ELF-1 (cell line): Measurements from ENCODE around the gene FLT1.
A peak's percentile ranks its signal among the peaks of the same experiment; 100 is the strongest.

ENCODE experiments used
- DNase-seq: peaks from one replicate; pipeline ENCODE4 v3.0.0-alpha.2; 2016; ENCODE audit warnings: low read depth, low spot score

FLT1 gene

DNA sequence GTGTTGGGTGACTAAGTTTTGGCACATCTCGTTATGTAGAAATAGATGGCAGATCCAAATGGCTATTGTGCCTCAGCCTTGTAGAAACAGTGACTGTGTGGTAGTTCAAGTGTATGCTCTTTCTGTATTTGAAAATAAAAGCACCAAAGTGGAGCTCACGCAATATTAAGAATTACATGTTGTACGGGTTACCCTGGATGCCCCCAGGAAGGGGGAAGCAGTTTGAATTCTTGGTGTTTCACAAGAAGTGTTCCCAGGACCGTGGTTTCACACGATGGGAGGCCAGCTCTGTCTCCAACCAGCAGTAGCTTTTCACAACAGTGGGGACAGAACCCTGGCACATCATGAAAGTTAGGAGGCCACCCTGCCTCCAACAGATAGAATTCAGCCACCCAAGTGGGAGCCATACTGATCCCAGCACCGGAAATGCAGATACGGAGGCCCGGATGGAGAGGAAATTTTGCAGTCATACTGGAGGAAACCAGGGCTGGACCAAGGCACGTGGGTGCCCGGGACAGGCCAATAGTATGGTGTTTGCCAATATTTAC is 8.9 kb downstream of the FLT1 start:
- DNase-seq, result no peak

- peak; percentile 53 for DNase-seq
These were observed 9.4 kb downstream of the FLT1 start for GRCh38 chr13:28485551-28485950.

- no peak for DNase-seq
These were observed 9.8 kb downstream of the FLT1 start for GRCh38 chr13:28485097-28485496.

DNA sequence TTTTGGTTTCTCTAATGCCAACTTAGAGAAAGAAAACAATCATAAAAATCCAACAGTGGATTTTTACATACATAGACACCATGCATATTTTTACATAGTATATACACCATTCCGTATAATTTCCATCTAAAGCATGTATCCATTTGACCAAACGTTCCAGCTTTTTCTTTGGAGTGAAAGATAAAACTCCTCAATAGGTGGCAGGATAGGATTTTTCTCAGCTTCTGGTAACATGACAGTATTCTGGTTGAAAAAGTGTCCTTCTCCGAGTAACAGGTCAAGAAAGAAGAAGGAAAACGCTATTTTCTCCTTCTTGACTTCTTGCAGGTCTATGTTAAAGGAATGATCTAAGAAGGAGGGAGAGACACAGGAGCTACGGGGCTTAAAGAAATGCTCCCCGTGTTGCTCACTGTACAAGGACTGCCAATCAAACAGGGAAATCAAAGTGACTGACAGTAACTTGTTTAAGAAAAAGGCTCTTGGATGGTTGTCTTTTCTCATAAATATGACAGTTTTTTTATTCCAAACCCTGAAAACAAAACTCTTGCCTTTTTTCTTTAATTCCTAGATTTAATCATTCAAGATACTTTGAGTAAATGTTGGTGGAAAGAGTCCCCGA is 11.5 kb downstream of the FLT1 start:
- no peak for DNase-seq

DNA sequence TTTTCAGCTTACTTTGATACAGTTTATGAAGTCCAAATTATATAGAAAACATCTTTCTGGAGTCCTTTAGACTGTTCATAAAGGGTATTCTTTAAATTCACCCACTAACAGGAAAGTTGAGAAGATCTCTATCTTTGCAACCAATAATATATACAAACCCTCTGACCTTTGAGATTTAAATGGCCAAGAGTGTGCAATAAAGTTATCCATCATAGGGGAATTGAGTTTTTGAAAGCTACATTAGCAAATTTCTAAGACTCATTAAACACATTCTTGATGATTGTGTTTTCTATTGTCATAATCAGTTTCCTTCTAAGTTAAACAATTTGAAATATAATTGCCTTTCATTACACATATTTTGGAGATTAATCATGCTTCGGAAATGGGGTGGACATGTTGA is 15.9 kb downstream of the FLT1 start:
- DNase-seq, result no peak

DNA sequence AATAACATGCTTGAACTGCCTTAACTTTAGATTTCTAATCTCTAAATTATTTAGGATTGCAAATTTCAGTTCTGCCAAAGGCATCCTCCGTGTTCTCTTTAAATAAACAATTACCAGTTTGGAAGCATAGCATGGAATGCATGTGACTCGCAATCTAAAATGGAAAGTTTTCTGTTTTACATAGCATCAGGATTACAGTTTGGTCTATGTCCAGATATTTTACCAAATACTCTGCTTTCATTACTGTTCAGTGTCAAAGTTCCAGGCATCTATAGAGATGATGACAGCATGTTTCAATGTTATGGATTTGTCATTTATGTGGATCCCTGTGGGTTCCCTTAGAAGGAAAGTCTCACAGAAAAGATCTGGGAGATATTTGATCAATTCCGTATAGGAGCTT is 16.8 kb downstream of the FLT1 start:
- no peak for DNase-seq

DNA sequence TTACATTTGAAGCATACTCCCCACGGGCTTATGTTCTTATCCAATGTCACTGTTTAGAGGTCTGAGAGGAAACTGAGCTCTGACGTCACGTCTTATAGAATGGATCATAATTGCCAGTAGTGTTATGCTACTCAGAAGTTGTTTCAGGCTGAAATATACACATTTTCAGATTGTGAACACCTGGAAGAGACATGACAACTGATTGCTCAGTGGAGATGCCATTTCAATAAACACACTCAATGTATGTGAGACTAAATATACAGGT is 17.3 kb downstream of the FLT1 start:
- no peak for DNase-seq

DNA sequence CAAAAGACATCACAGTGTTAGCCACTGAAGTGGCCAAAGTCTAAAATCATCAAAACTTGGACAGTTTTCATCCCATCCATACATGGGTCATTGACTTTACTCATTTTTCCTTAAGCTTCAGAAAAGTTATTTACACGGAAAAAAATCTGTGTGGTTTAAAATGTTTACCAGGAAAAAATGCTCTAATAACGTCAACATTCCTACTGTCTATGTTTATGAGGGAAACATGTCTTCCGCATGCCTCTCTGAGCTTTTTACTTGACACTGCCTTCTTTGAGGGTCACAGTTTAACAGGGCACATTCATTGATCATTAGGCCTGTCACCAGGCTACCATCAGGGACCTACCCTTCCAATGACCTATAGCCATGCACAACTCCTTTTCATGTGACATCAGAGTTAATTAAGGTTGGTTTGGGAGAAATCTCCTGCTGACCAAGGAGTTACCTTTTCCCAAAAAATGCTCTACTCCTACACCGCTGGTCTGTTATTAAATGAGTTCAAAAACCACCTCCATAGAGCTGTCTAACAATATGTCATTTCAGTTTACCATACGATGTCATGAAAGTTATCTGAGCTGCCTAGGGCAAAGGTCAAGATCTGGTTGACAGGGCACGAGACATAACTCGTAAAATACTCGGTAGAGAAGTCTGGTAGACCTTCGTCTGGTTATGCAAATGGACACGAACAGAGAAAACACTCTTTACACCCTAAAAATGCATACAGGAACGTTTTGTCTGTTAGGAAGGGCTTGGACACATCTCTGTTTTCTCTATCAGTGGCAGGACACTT is 17.8 kb downstream of the FLT1 start:
- DNase-seq, result no peak

- DNase-seq, result no peak
These were observed 18.8 kb downstream of the FLT1 start for GRCh38 chr13:28475916-28476725.

GRCh38 chr13:28474491-28475134 is 20.3 kb downstream of the FLT1 start:
- DNase-seq, result no peak

DNA sequence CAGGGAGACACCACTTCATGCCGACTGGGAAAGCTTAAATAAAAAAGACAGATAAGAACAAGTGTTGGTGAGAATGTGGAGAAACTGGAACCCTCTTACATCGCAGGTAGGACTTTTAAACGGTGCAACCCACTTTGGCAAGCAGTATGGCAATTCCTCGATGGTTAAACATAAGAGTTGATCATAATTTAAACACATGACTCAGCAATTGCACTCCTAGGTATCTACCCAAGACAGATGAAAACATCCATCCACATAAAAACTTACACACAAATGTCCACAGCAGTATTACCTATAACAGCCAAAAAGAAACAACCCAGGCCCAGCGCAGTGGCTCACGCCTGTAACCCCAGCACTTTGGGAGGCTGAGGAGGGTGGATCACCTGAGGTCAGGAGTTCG is 21.9 kb downstream of the FLT1 start:
- DNase-seq, result no peak

DNA sequence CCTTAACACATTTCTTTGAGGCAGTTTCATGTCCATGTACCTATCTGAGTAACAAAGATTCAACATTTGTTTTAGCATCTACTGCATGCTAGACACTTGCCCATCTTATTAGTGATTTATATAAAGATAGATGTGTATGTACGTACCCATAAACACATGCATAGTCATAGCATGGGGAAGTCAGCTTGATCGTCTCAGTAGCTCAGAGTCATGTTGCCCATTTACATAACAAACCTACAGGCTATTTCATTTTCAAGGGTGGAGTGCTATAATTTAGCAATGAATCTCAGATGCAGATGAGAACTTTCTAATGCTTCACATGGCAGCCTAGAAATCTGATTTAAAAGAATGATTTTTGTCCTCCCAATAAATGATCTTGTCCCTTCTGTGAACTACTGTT is 23.5 kb downstream of the FLT1 start:
- DNase-seq, result no peak

GRCh38 chr13:28470296-28470695 is 24.6 kb downstream of the FLT1 start:
- no peak for DNase-seq

DNA sequence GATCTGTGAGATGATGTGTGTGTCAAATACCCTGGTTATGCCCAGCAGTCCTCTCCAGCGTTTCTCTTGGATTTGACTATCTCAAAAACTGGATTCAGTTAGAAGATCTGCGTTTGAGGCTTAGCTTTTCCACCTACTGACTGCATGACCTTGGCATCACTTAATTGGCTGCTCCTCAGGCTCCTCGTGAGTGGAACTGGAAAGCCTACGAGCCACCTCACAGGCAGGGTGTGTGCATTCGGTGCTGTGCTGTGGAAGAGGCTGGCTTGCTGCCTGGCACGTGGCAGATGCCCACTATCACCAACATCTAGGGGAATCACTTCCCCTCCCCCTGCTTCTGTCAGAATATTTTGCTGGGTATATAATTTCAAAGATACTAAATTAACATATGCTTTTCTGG is 25.6 kb downstream of the FLT1 start:
- no peak for DNase-seq

DNA sequence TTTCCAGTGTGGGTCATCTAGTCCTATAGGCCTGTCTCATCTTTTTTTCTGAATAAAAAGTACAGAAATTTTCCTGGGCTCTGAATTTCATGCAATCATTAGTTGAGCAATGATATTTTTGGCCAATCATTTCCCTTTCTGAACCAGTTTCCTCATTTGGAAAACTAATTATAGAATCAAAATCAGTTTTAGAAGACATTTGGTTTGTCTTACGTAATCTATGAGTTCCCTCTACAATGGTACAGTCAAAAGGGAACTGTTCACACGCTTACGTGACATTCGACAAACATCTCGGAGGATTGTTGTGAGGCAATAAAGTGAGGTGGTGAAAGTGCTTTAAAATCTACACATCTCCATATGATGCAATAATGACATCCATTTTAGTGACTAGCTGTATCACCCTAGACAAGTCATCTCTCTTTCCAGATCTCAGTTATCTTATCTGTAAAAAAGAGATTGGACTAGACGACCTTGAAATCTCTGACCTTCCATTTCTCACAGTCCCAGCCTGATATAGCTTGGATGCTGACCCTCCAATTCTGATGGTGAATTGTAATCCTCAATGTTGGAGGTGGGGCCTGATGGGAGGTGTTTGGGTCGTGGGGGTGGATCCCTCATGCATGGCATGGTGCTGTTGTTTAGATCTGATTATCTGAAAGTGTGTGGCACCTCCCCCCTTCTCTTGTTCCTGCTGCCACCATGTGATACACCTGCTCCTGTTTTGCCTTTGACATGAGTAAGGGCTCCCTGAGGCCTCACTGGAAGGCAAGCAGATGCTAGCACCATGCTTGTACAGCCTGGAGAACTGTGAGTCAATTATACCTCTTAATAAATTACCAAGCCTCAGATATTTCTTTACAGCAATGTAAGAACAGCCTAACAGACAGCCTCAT is 26.7 kb downstream of the FLT1 start:
- no peak for DNase-seq

- DNase-seq, result no peak
These were observed 27.9 kb downstream of the FLT1 start for GRCh38 chr13:28467034-28467433.

GRCh38 chr13:28466151-28466550 is 28.8 kb downstream of the FLT1 start:
- DNase-seq, result no peak

DNA sequence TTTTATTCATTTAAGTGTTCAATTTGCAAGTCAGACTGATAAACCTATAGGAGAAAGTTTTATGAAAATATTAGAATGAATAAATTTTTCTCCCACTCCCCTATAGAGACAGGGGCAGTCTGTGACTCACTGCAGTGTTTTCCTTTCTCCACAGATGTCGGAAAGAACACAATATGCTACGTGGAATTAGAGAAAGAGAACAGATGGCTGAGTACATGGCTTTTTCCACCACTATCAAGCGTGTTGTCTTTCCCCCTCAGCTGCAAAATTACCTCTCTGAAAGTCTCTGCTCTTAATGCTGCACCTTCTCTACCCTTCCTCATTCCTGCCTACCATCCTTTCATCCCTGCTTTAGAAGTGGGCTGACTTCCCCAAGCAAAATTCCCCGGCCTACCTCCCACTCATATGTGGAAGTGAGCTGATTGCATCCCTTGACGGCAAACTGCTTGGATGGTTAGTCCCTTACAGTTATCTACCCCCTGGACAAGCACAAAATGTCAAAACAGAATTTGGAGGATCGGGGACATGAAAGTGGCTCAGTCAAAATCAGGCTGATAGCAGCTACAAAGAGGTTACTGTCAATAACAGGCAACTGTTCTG is 30.0 kb downstream of the FLT1 start:
- DNase-seq, result no peak

DNA sequence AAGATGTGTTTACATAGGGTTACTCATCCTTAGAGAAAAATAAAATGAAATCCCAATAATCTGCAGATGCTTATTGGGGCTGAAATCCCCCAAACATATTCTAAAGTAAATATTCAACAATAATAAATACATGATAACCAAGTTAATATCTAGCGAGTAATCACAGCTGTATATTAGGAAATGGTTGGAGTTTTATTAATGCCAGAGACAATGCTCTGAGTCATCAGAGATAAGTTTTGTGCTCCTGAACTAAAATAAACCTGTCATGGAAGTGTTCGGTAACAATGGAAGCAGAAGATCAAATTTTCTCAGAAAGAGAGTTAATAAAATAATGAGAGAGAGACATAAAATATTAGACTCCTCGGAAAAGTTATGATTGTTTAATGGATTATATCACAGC is 31.4 kb downstream of the FLT1 start:
- no peak for DNase-seq

DNA sequence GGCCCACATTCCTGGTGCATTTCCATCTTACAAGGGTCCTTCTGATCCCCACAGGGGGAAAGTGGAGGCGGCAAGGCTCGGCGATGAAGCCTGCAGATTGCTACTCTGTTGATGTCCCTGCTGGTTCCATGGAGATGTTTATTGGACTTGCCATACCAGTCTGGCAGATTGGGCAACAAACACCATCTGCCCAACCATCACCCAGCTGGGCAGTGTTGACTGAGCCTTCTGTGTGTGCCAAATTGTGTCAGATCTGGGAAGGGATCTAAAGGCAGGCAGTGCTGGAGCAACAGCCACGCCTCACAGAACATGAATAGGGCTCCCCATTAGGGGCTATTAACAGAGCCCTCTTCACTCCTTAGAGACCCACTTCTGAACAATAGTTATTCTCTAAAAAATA is 35.0 kb downstream of the FLT1 start:
- no peak for DNase-seq

- DNase-seq, result no peak
These were observed 36.3 kb downstream of the FLT1 start for GRCh38 chr13:28458608-28459007.
